Ramos (cell line): Measurements from ENCODE around the gene MCAM.

Source experiments
- in situ Hi-C: fragments of 300-500 bp; cut with MboI; formaldehyde crosslinking; loops from one replicate; pipeline ENCODE4 v1.14.3; 2022; ENCODE audit warnings: low sequenced_read_pairs; ENCODE audit not compliant: unreplicated experiment

Gene MCAM

DNA sequence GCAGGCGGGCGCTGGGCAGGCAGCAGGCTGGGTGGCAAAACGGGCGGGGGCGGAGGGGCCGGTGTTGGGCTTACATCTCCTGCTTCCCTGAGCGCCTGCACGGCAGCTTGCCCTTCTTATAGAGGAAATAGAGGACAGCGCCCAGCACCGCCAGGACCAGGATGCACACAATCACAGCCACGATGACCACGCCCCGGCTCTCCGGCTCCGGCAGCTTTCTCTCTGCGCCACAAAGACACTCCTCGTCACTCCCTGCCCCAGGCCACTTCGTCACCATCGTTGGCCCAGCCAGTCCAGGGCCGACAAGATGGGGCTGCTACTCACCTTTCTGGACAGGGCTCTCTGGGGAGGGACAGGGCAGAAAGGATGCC is 6.3 kb downstream of the MCAM start:
- in situ Hi-C loops: no loop called here

DNA sequence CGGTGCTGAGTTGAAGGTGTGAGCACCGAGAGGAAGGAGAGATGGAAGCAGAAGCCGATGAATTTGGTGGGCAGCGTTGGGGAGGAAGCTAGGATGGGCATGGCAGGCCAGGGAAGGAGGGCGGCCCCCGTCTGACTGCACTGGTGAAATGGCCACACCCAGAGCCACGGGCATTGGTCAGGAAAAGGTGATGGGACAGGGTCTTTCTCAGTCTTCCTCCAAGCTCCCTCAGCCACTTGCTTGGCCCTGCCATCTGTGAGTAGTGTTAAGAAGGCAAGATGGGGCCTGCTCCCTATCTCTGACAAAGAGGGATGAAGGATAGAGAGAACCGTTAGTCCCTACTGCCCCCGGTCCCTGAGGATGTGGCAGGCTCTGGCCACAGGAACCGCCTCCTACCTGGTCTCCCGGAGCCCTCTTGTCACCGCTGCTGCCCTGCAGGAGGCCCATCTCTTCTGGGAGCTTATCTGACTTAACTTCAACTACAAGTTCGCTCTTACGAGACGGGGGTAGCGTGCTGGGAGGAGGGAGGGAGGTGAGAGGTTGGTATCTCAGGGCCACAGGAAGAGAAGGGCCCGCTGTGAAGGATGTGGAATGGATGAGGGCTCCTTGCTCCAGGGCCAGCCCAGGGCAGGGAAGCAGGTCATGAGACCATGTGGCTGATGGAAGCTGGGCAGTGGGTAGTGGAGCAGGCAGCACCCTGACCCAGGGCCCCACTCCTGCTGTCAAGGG is 6.8 kb downstream of the MCAM start:
- in situ Hi-C loops: no loop called here

DNA sequence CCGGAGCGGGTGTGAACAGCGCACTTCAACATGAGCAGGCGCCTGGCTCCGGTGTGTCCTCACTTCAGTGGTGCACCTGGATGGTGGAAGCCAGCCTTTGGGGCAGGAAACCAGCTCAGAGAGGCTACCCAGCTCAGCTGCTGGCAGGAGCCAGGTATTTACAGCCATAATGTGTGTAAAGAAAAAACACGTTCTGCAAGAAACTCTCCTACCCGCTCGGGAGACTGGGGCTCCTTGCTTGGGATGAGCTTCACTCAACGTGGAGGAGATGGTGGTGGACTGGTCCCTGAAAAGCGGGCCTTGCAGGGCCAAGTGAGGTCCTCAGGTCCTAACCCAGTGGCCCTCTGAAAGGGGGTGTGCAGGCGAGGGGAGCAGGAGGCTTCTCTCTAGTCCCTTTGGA is 7.5 kb downstream of the MCAM start:
- in situ Hi-C loops: no loop called here

DNA sequence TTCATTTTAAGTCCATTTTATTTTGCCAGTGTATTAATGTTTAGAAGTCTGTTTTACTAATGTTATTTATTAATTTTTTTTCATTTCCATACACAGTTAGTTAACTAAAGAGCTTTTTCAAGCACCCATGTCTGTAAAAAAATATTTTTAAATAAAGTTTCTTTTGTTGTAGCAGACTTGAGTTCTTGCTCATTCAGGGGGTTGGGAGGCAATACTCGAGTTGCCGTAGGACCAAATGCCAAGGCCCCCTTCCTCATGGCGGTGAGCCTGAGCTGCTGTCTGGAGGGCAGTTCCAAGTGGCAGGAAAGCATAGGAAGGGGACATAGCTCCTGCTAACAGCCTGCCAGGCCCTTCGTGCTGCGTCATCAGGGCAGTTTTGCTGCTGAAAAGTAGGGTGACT is 9.0 kb downstream of the MCAM start:
- in situ Hi-C loops: no loop called here

DNA sequence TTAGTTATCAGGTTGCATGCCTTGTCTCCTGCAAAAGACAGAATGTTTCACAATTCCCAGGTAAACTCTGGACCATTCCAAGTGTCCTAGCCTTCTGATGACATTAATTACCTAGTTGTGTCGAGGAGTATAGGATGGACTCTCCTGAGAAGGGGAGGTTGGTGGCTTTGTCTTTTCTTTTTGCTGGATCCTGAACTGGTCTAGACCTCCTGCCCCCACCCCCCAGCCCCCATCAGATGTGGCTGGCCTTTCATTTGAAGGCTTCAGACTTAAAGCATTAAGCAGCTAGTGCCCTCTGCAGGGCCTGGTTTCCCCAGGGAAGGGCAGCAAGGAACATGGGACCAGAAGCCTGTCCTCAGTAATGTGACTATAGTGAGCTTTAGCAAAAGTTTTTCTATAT is 9.7 kb downstream of the MCAM start:
- in situ Hi-C loops: no loop called here

DNA sequence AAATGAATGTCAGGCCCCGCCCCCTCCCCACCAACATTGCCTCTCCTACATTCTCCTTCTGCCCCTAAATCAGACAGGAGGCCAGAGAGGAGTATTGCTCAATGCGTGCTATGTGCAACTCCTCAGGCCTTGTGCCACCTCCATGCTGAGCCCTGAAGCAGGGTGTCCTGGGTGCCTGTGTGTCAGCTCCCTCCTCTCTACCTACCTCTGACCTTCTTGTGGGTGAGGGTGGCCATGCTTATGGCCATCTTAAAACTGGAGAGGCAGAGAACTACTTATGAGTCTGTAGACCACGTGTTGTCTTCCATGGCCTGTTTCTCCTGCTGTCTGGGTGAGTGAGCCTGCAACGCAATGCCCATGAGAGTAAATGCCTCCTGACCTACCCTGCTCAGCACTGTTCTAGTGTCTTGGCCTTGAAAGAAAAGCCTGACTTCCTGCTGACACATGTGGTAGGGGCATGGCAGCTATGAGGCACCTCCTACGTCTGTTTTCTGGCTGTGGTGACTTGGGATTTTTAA is 10.5 kb downstream of the MCAM start:
- in situ Hi-C loops: no loop called here

DNA sequence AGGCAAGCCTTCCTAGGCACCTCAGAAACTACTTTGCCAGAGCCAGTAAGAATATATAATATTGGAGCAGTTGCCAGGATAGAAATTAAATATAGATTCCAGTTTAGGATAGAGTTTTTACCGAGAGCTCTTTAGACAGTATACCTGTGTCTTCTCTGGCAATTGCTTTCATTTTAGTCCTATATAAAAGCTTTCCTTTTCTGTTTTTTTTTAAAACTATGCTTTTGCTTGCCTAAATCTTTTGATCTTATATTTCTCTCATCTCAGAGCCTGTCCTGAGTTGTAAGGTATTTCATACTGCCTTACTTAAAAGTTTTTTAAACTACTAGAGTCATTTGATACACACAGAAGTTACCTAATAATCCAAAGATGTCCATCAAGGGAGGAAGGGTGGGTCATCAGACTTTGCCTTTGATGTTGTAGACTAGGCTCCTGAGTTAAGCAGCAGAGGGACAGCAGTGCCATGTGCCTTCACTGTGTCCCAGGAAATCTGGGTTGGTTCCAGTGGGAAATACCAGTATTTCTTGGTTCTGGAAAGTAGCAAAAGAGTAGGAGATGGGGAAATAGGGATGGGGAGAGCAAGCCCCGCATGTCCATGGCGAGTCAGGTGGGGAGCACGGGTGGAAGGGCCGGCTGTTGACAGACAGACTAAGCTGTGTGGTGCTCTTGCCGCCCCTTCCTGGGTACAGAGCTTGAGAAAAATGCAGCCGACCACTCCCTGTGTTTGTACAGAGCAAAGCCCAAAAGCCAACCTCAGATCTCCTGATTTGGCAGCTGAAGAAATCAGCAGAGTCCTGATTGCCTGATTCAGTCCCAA is 11.2 kb downstream of the MCAM start:
- in situ Hi-C loops: no loop called here

DNA sequence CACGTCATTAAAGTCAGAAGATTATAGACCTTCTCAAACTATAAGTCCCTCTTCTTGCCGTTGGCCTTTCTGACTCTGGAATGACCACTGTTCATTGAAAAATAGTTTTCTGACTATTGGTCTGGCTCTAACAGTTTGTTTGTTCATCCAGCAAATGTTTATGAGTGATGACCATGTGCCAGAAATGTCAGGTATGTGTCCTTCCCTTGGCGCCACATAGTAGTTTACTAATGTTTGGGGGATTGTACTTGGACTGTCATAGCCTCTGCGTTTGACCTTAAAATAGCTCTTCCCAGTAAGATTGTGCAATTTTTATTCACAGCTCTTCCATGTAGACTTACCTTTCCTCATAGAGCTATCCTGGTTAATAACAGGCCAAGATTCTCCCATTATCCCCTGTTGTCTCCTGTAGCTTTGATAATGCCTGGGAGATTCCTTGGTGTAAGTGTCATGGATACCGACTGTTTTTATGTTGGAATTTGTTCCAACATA is 13.7 kb downstream of the MCAM start:
- in situ Hi-C loops: no loop called here

DNA sequence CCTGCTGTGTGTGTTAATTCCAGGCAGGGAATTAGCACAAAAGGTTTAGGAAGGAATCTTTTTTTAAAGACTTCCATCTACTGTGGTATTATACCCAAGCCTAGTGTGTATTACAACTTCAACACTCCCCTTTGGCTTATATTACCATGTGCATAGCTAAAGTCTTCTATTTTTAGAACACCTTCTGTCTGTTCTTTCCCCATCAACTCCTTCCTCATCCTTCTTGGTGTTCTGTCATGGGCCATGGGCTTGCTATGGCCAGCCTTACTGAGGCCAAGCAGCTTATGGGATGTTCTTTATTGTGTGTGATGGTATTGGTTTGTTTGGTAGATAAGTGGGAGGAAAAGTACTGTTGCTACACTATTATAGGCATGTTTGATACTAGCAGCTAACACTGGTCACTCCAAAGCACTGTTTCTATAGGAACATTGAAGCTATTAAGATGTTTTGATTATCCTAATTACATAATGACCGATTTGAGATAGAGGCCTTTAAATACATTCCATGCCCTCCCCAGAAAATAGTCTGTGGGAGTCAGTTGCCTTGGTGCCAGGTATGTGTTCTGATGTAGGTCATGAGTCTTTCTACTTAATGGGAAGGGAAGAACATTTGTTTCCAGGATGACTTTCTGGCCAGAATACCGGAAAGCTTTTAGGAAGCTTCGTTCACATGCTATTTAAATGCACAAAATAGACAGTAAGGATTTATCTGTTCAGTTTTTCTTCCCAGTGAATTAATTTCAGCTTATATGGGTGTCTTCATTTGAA is 16.5 kb downstream of the MCAM start:
- in situ Hi-C loops: no loop called here

DNA sequence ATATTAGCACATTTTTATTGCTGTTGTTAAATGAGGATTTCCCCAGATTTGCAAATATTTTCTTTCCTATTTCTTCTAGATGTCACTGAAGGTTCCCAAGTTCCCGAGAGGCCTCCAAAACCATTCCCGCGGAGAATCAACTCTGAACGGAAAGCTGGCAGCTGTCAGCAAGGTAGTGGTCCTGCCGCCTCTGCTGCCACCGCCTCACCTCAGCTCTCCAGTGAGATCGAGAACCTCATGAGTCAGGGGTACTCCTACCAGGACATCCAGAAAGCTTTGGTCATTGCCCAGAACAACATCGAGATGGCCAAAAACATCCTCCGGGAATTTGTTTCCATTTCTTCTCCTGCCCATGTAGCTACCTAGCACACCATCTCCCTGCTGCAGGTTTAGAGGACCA is 17.5 kb downstream of the MCAM start:
- in situ Hi-C loops: no loop called here

DNA sequence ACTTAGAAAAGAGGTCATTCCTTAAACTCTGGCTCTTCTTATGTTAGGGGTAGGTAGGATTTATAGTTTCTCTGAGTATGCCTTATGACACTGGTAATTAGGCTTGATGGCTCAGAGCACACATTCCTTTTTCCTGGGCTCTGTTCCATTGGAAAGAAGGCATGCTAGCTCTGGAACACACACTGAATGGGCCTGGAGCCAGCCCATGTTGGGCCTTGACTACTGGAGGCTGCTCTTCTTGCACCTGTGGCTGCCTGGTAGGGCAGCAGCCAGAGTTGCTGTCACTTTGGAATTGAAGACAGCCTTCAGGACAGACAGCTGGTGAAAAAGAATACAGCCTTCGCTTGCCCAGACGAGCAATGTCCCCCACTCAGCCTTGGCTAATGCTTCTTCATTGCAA is 18.2 kb downstream of the MCAM start:
- in situ Hi-C loops: no loop called here

DNA sequence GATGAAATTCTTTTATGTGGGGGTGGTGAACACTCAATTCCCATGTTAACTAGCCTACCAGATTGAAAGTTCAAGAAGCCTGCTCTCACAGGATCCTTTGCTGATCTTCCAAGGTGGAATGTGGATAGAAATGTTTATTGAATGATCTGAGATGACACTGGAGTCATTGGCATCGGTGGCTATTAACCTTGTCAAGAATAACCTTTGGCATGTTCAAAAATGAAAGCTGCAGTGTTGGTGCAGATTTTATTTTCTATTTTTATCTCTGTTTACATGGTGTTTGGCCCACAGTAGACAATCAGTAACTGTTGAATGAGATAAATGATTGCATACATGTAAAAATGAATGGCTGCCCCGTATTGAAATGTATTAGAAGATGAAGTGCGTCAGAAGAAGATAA is 19.0 kb downstream of the MCAM start:
- in situ Hi-C loops: no loop called here

DNA sequence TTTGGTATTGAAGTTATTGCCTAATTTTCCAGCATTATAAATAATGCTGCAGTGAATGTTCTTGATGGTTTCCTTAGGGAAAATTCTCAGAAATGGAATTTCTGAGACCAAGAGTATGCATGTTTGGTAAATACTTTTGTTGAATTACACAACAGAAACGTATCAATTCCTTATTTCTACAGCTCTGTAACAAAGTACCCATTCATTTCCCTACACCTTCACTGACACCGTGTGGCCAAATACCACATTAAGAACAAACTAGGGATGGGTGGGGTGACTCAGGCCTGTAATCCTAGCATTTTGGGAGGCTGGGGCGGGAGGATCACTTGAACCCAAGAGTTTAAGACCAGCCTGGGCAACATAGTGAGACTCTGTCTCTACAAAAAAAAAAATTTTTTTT is 21.8 kb downstream of the MCAM start:
- in situ Hi-C loops: no loop called here

DNA sequence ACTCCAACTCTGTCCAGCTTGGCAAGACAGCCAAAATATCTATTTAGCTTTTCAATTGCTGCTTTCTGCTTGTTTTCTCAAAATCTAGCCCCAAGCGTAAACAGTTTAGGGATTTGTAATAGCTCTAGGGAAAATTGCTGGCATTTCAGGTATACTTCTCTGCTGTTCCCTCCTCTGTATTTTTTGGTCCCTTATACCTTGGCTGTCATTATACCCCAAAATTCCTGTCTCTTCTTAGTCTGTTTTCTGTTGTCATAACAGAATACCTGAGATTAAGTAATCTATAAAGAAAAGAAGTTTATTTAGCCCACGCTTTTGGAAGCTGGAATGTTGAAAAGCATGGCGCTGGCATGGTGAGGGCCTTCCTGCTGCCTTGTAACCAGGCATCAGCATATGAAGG is 23.5 kb downstream of the MCAM start:
- in situ Hi-C loops: no loop called here

DNA sequence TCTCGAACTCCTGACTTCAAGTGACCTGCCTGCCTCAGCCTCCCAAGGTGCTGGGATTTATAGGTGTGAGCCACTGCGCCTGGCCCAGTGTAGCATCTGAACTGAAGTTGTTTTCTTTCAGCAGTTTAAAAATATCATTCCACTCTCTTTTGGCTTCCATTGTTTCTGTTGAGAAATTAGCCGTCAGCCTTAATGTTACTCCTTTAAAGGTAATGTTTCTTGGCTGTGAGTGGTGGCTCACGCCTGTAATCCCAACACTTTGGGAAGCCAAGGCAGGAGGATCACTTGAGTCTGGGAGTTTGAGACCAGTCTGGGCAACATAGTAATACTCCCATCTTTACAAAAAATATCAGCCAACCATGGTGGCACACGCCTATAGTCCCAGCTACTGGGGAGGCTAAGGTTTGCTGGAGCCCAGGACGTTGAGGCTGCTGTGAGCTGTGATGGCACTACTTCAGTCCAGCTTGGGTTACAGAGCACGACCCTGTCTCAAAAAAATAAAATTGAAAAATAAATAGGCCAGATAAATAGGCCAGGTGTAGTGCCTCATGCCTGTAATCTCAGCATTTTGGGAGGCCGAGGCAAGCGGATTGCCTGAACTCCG is 25.9 kb downstream of the MCAM start:
- in situ Hi-C loops: no loop called here

DNA sequence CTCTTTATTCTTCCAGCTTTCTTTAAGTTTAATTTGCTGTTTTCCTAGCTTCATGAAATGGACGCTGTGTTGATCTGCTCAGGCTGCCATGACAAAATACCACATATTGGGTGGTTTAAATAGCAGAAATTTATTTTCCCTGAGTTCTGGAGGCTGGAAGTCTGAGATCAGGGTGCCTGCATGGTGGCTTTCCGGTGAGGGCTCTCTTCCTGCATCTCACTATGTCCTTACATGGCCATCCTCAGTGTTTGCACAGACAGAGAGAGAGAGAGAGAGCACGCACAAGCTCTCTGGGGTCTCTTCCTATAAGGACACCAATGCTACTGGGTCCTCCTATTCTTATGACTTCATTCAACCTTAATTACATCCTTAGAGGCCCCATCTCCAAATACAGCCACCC is 28.7 kb downstream of the MCAM start:
- in situ Hi-C loops: no loop called here

DNA sequence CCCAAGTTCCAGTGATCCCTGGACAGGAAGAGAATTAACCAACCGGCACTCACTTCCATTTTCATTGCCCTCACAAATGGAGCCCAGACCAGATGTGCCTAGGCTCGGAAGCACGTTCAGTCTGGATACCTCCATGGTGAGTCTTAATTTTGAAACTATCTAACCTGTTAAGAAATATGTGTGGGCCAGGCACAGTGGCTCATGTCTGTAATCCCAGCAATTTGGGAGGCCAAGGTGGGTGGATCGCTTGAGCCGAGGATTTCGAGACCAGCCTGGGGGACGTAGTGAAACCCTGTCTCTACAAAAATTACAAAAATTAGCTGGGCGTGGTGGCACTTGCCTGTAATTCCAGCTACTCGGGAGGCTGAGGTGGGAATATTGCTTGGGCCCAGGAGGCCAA is 31.5 kb downstream of the MCAM start:
- in situ Hi-C loops: no loop called here

DNA sequence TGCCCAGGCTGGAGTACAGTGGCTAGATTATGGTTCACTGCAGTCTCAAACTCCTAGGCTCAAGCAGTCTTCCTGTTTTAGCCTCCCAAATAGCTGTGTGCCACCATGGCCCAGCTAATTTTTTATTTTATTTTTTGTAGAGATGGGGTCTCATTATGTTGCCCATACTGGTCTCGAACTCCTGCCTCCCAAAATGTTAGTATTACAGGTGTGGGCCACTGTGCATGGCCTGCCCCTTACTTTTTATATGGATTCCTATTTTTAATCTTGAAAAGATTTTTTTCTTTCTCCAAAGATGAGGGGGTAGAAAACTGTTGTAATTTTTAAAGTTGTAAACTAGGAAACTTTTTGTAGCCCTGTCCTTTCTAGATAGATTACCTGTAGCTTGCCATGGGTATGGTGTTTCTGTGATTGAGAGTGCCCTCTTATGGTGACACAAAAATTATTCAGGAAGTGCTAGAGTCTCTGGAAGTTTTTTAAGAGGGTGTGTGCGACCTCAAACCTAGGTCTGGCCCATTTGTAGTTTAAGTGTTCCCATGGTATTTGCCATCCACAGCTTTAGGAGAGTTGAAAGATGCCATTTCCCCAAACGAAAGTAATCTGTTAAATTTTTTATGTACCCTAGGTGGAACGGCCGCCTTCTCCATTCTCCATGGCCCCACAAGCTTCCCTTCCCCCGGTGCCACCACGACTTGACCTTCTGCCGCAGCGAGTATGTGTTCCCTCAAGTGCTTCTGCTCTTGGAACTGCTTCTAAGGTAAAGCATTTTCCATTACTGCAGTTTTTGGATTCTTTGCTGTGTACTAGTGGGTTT is 32.4 kb downstream of the MCAM start:
- in situ Hi-C loops: no loop called here

DNA sequence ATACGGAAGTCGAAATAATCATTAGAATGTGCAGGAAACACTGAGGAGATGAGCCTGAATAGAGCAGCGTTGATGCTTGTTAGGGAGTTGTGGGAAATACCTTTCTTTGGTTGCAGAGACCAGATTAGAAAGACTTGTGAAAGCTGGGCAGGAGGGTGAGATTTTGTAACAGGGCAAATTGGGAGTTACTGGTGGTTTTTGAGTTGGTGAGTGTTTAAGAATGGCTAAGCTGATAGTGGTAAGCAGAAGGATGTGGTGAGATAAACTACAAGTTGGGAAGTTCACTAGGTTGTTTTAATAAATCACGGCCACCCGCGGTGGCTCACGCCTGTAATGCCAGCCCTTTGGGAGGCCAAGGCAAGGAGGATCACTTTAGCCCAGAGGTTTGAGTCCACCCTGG is 34.4 kb downstream of the MCAM start:
- in situ Hi-C loops: no loop called here

DNA sequence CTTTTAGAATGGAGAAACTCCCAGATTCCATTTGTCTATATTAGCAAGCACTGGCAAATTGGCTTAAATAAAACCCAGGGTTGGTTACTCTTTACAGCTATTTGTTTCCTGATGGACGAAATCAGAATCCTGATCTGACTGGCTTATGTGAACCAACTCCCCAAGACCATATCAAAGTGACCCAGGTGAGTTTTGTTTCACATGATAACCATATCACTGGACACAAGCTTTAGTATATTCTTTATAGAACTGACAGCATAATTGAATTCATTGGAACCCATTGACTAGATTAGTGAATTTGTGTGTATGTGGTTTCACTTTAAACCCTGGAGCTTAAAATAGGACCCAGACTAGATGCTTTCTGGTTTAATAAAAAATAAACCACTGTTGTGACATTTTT is 39.3 kb downstream of the MCAM start:
- in situ Hi-C loops: no loop called here
